ENCODE data around the gene TGM6.

TGM6 gene

DNA sequence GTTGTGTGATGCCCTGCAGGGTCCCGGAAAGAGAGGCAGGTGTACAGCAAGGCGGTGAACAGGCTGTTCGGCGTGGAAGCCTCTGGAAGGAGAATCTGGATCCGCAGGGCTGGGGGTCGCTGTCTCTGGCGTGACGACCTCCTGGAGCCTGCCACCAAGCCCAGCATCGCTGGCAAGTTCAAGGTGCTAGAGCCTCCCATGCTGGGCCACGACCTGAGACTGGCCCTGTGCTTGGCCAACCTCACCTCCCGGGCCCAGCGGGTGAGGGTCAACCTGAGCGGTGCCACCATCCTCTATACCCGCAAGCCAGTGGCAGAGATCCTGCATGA lies 36.5 kb downstream of the TGM6 start:
- Histone ChIP-seq H3K27me3 (replicated peaks; ENCODE audit: control insufficient read depth, insufficient read depth, low read length) (no peaks in the 10 kb centered on the region; the same call in 1 of the 2 replicates), H3K4me3 (replicated peaks; ENCODE audit: low read depth, low read length) (no peak overlapping the region), H3K36me3 (ENCODE audit: control insufficient read depth, insufficient read depth, low read length) (no peaks in the 10 kb centered on the region)
- TF ChIP-seq, protein P1, sequence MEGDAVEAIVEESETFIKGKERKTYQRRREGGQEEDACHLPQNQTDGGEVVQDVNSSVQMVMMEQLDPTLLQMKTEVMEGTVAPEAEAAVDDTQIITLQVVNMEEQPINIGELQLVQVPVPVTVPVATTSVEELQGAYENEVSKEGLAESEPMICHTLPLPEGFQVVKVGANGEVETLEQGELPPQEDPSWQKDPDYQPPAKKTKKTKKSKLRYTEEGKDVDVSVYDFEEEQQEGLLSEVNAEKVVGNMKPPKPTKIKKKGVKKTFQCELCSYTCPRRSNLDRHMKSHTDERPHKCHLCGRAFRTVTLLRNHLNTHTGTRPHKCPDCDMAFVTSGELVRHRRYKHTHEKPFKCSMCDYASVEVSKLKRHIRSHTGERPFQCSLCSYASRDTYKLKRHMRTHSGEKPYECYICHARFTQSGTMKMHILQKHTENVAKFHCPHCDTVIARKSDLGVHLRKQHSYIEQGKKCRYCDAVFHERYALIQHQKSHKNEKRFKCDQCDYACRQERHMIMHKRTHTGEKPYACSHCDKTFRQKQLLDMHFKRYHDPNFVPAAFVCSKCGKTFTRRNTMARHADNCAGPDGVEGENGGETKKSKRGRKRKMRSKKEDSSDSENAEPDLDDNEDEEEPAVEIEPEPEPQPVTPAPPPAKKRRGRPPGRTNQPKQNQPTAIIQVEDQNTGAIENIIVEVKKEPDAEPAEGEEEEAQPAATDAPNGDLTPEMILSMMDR (IDR thresholded peaks at IDR 0.05; ENCODE audit: insufficient read depth, low read length, poor library complexity, severe bottlenecking), result no peak
- no peak for DNase-seq (ENCODE audit: extremely low read depth, insufficient read length)

DNA sequence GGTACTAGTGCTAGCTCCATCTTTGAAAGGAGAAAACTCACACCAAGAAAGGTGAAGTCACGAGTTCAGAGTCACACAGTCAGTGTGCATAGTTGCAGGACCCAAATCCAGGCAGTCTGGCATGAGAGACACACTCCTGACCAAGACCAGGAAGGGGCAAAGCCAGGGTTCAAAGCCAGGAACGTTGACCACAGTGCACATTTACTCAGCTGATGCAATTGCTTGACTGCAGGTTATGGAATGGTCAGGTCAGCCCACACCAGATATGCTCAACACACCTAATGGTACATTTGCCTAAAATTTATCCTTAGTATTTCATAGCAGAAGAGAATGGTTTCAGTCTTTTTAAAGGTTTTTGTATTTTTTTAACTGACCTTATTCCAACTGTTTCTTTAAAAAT lies 37.7 kb downstream of the TGM6 start:
- H3K27me3 ChIP-seq (replicated peaks; ENCODE audit: control insufficient read depth, insufficient read depth, low read length), result no peaks in the 10 kb centered on the region; the same call in 1 of the 2 replicates
- no peaks in the 10 kb centered on the region for H3K36me3 ChIP-seq (ENCODE audit: control insufficient read depth, insufficient read depth, low read length)
- DNase-seq (ENCODE audit: extremely low read depth, insufficient read length), result no peak
- H3K4me3 ChIP-seq (replicated peaks; ENCODE audit: low read depth, low read length), result no peak overlapping the region
- TF ChIP-seq, protein P1 (IDR thresholded peaks at IDR 0.05; ENCODE audit: insufficient read depth, low read length, poor library complexity, severe bottlenecking), result no peak

DNA sequence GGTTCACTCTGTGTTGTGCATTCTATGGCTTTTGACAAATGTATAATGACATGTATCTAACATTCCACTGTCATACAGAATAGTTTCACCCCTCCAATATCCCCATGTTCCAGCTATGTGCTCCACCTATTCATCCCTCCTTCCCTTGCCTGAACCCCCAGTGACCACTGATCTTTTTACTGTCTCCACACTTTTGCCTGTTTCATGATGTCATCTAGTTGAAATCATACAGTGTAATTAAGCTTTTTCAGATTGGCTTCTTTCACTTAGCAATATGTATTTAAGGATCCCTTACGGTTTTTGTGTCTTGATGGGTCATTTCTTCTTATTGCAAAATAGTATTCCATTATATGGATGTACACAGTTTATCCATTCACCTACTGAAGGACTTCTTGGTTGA lies 39.8 kb downstream of the TGM6 start:
- no peaks in the 10 kb centered on the region for H3K36me3 ChIP-seq (ENCODE audit: control insufficient read depth, insufficient read depth, low read length)
- H3K27me3 ChIP-seq (replicated peaks; ENCODE audit: control insufficient read depth, insufficient read depth, low read length), result no peaks in the 10 kb centered on the region; the same call in 1 of the 2 replicates
- TF ChIP-seq, protein P1 (IDR thresholded peaks at IDR 0.05; ENCODE audit: insufficient read depth, low read length, poor library complexity, severe bottlenecking), result no peak
- H3K4me3 ChIP-seq (replicated peaks; ENCODE audit: low read depth, low read length), result no peak overlapping the region
- DNase-seq (ENCODE audit: extremely low read depth, insufficient read length), result no peak

DNA sequence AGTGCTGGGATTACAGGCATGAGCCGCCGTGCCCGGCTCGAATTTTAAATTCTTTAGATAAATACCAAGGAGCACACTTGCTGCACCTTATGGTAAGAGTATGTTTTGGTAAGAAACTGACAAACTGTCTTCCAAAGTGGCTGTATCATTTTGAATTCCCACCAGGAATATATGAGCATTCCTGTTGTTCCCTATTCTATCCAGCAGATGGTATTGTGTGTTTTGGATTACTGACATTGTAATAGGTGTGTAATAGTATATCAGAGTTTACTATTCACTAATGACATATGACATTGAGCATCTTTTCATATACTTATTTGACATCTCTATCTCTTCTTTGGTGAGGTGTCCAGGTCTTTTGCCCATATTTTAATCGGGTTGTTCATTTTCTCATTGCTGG lies 40.5 kb downstream of the TGM6 start:
- no peak overlapping the region for H3K4me3 ChIP-seq (replicated peaks; ENCODE audit: low read depth, low read length)
- TF ChIP-seq, protein P1 (IDR thresholded peaks at IDR 0.05; ENCODE audit: insufficient read depth, low read length, poor library complexity, severe bottlenecking), result no peak
- H3K27me3 ChIP-seq (replicated peaks; ENCODE audit: control insufficient read depth, insufficient read depth, low read length), result no peaks in the 10 kb centered on the region; the same call in 1 of the 2 replicates
- DNase-seq (ENCODE audit: extremely low read depth, insufficient read length), result no peak
- H3K36me3 ChIP-seq (ENCODE audit: control insufficient read depth, insufficient read depth, low read length), result no peaks in the 10 kb centered on the region

DNA sequence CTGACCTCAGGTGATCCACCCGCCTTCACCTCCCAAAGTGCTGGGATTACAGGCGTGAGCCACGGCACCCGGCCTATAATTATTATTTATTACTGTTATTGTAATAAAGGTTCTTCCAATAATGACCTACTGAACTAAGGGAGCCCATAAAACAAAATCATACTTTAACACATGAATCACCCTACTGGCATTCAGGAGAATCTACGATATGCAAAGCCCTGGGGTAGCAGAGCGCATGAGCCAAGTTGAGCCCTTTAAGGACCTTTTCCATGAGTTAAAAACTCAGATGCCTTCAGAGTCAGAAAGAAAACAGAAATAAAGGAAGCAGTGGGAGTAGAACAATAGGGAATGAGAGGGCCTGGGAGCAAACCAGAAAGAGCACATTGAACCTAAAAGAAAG lies 48.4 kb downstream of the TGM6 start:
- Histone ChIP-seq H3K36me3 (ENCODE audit: control insufficient read depth, insufficient read depth, low read length) (no peaks in the 10 kb centered on the region), H3K4me3 (replicated peaks; ENCODE audit: low read depth, low read length) (no peak overlapping the region), H3K27me3 (replicated peaks; ENCODE audit: control insufficient read depth, insufficient read depth, low read length) (no peaks in the 10 kb centered on the region)
- DNase-seq (ENCODE audit: extremely low read depth, insufficient read length), result no peak
- TF ChIP-seq, protein P1 (IDR thresholded peaks at IDR 0.05; ENCODE audit: insufficient read depth, low read length, poor library complexity, severe bottlenecking), result no peak

DNA sequence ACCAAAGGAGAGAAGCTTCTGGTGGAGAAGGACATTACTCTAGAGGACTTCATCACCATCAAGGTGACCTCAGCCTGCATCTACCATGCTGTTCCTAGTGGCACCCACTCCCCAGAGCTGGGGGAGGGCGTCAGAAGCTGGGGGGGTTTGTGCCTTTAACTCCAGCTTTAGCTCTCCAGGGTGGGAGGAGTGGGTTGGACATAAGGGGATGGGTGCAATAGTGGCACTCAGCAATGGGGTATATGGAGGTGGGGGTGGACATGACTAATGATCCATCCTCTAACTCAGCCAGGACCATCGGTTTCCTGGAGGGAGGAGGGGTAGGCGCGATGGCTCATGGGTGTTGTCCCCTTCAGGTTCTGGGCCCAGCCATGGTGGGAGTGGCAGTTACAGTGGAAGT lies 49.8 kb downstream of the TGM6 start:
- no peak for DNase-seq (ENCODE audit: extremely low read depth, insufficient read length)
- H3K36me3 ChIP-seq (ENCODE audit: control insufficient read depth, insufficient read depth, low read length), result no peaks in the 10 kb centered on the region
- no peaks in the 10 kb centered on the region for H3K27me3 ChIP-seq (replicated peaks; ENCODE audit: control insufficient read depth, insufficient read depth, low read length)
- TF ChIP-seq, protein P1 (IDR thresholded peaks at IDR 0.05; ENCODE audit: insufficient read depth, low read length, poor library complexity, severe bottlenecking), result no peak
- no peak overlapping the region for H3K4me3 ChIP-seq (replicated peaks; ENCODE audit: low read depth, low read length)
